HL-60 (cell line): ENCODE measurements around the gene PCDHB7.
"Not testable (repeated sequence)": the region's sequence is repeated elsewhere in the genome, so short reads cannot be mapped to it uniquely, and the experiment has no call there.

Source experiments
- DNase-seq, 2 experiments: peaks; one replicate each; pipeline ENCODE4 v3.0.0-alpha.2; 2010 to 2020; ENCODE audit warnings: low read depth in 1 of 2, low spot score in 1 of 2
- H3K27ac ChIP-seq: fragments of 250-450 bp; sonication (Bioruptor Pico); replicated peaks from 2 replicates; pipeline ENCODE4 v1.5.1; 2020; ENCODE audit warnings: mild to moderate bottlenecking, moderate library complexity
- H3K27me3 ChIP-seq: fragments of 250-450 bp; sonication (Bioruptor Pico); 2 replicates; pipeline ENCODE4 v1.5.1; 2021; ENCODE audit warnings: mild to moderate bottlenecking, moderate library complexity; ENCODE audit not compliant: insufficient read depth, poor library complexity, severe bottlenecking
- H3K4me3 ChIP-seq: replicated peaks from 2 replicates; pipeline ENCODE4 v1.5.1; 2011; ENCODE audit warnings: mild to moderate bottlenecking, control low read depth, low read length; ENCODE audit not compliant: insufficient read depth
- GABPA ChIP-seq: IDR thresholded peaks from 2 replicates; pipeline ENCODE4 v1.6.1; 2012; ENCODE audit warnings: low read depth
- POLR2AphosphoS5 ChIP-seq: IDR thresholded peaks from 2 replicates; pipeline ENCODE4 v1.6.1; 2012; ENCODE audit warnings: low read depth
- SPI1 ChIP-seq: IDR thresholded peaks from 2 replicates; pipeline ENCODE4 v1.6.1; 2012; ENCODE audit warnings: low read depth, mild to moderate bottlenecking, borderline replicate concordance
- long read RNA-seq: library from polyadenylated mRNA; unstranded; transcript quantifications from one replicate; pipeline ENCODE4 v2.0.0, GENCODE V29; 2020
- TF ChIP-seq, protein P1 (sequence below): IDR thresholded peaks from one replicate; pipeline ENCODE4 v1.5.1; 2011; ENCODE audit warnings: low read length, control low read depth, inconsistent platforms; ENCODE audit not compliant: insufficient read depth
- TF ChIP-seq, protein P2 (sequence below): IDR thresholded peaks from 2 replicates; pipeline ENCODE4 v1.6.1; 2012; ENCODE audit warnings: low read depth; ENCODE audit not compliant: insufficient replicate concordance

PCDHB7 gene
- long read RNA-seq = 0 reads

DNA sequence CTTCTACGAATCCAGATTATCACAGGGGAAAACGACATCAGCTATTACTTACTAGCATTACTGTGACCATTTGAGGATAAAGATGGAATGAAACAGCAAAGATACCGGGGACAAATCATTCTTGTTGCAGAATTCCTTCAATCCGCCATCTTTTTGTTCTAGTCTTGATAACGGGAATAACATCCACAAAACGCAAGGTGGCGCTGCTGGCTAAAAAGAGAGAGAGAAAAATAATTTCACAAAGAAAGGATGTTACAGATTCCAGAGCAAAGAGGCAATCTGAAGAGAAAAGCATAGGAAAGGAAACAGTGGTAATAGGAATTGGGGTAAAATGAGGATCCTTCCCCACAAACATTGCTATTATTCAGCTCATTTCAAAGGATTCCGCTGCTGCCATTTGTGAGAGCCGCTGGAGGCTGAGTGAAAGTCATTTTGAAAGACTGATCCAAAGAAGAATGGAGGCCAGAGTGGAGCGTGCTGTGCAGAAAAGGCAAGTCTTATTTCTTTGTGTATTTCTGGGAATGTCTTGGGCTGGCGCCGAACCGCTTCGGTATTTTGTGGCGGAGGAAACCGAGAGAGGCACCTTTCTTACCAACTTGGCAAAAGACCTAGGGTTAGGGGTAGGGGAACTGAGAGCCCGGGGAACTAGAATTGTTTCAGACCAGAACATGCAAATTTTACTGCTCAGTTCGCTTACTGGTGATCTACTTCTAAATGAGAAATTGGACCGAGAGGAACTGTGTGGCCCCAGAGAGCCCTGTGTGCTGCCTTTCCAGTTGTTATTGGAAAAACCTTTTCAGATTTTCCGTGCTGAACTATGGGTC is at the start of gene PCDHB7:
Gene PCDHB7, plus strand, starts transcription at position 264 of the 824 bp plus-strand sequence. Its CDS starts 192 bp downstream, at position 456.
- Histone ChIP-seq H3K4me3 (no peak within 1 kb of the TSS), H3K27ac (no peak within 1 kb of the TSS), H3K27me3 (no peaks in the 10 kb centered on the region)
- TF ChIP-seq SPI1 (no peak), GABPA (no peak), POLR2AphosphoS5 (no peak)
- TF ChIP-seq, protein P1, sequence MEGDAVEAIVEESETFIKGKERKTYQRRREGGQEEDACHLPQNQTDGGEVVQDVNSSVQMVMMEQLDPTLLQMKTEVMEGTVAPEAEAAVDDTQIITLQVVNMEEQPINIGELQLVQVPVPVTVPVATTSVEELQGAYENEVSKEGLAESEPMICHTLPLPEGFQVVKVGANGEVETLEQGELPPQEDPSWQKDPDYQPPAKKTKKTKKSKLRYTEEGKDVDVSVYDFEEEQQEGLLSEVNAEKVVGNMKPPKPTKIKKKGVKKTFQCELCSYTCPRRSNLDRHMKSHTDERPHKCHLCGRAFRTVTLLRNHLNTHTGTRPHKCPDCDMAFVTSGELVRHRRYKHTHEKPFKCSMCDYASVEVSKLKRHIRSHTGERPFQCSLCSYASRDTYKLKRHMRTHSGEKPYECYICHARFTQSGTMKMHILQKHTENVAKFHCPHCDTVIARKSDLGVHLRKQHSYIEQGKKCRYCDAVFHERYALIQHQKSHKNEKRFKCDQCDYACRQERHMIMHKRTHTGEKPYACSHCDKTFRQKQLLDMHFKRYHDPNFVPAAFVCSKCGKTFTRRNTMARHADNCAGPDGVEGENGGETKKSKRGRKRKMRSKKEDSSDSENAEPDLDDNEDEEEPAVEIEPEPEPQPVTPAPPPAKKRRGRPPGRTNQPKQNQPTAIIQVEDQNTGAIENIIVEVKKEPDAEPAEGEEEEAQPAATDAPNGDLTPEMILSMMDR = no peak
- TF ChIP-seq, protein P2, sequence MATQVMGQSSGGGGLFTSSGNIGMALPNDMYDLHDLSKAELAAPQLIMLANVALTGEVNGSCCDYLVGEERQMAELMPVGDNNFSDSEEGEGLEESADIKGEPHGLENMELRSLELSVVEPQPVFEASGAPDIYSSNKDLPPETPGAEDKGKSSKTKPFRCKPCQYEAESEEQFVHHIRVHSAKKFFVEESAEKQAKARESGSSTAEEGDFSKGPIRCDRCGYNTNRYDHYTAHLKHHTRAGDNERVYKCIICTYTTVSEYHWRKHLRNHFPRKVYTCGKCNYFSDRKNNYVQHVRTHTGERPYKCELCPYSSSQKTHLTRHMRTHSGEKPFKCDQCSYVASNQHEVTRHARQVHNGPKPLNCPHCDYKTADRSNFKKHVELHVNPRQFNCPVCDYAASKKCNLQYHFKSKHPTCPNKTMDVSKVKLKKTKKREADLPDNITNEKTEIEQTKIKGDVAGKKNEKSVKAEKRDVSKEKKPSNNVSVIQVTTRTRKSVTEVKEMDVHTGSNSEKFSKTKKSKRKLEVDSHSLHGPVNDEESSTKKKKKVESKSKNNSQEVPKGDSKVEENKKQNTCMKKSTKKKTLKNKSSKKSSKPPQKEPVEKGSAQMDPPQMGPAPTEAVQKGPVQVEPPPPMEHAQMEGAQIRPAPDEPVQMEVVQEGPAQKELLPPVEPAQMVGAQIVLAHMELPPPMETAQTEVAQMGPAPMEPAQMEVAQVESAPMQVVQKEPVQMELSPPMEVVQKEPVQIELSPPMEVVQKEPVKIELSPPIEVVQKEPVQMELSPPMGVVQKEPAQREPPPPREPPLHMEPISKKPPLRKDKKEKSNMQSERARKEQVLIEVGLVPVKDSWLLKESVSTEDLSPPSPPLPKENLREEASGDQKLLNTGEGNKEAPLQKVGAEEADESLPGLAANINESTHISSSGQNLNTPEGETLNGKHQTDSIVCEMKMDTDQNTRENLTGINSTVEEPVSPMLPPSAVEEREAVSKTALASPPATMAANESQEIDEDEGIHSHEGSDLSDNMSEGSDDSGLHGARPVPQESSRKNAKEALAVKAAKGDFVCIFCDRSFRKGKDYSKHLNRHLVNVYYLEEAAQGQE = no peak
- DNase-seq = no peak

DNA sequence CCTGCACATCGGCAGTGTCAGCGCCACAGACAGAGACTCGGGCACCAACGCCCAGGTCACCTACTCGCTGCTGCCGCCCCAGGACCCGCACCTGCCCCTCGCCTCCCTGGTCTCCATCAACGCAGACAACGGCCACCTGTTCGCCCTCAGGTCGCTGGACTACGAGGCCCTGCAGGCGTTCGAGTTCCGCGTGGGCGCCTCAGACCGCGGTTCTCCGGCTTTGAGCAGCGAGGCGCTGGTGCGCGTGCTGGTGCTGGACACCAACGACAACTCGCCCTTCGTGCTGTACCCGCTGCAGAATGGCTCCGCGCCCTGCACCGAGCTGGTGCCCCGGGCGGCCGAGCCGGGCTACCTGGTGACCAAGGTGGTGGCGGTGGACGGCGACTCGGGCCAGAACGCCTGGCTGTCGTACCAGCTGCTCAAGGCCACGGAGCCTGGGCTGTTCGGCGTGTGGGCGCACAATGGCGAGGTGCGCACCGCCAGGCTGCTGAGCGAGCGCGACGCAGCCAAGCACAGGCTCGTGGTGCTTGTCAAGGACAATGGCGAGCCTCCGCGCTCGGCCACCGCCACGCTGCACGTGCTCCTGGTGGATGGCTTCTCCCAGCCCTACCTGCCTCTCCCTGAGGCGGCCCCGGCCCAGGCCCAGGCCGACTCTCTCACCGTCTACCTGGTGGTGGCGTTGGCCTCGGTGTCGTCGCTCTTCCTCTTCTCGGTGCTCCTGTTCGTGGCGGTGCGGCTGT is 48.9 kb upstream of the PCDHB7 start:
- not testable (repeated sequence) for H3K27ac ChIP-seq, H3K4me3 ChIP-seq, H3K27me3 ChIP-seq, DNase-seq

DNA sequence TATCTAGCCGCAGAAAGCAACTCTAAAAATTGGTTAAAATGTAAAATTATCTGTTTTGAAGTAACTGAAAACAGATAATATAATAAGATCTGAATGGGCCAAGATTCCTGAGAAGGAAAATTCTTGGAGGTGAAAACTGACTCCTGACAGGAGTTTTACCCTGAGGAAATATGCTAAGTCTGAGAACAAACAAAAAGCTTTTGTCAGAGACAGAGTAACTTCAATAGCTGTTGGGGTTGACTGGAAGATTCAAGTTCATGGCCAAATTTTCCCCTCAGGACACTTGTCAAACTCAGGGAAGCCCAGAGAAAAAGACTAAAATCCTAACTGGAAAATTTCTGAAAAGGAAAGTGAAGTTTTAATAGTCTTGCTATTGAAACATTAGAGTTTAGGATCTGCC is 45.1 kb upstream of the PCDHB7 start:
- Histone ChIP-seq H3K27me3 (no peaks in the 10 kb centered on the region), H3K4me3 (no peak overlapping the region), H3K27ac (no peak overlapping the region)
- no peak for TF ChIP-seq POLR2AphosphoS5
- TF ChIP-seq SPI1 = no peak
- TF ChIP-seq, protein P2 = no peak
- TF ChIP-seq GABPA = no peak
- TF ChIP-seq, protein P1 = no peak
- DNase-seq = no peak

DNA sequence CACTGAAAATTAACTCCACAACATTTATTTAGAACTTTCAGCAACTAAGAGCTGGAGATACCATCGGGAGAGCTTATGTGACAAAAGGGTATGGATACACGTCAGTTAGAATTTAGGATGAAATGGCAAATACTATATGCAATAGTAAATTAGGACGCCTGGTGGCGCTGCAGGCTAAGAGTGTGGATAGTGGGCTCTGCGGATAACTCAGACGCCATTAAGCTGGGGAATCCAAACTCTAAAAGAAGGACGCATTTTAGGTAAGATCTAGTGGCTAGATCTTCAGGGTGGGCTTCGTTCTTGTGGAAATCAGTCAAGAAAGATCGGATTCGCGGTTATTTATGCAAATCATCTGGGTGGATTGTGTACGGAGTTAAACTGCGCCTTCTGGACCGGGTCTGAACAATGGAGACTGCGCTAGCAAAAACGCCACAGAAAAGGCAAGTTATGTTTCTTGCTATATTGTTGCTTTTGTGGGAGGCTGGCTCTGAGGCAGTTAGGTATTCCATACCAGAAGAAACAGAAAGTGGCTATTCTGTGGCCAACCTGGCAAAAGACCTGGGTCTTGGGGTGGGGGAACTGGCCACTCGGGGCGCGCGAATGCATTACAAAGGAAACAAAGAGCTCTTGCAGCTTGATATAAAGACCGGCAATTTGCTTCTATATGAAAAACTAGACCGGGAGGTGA is 37.3 kb upstream of the PCDHB7 start, which contains the start of gene PCDHB5:
Gene PCDHB5, plus strand, starts transcription at position 177 of the 688 bp plus-strand sequence. Its CDS starts 229 bp downstream, at position 406.
- Histone ChIP-seq H3K27me3 (no peaks in the 10 kb centered on the region), H3K4me3 (no peak within 1 kb of the TSS), H3K27ac (no peak within 1 kb of the TSS)
- DNase-seq = no peak
- TF ChIP-seq SPI1 = no peak
- TF ChIP-seq POLR2AphosphoS5 = no peak
- TF ChIP-seq, protein P1 = no peak
- TF ChIP-seq, protein P2 = no peak
- TF ChIP-seq GABPA = no peak
